Measurements from ENCODE around the gene FLAD1.

The FLAD1 gene

GRCh38 chr1:154945160-154945961 lies 37.8 kb upstream of the FLAD1 start:
- Histone ChIP-seq H3K4me3 (ENCODE audit: low read length, poor library complexity, severe bottlenecking) (no peak overlapping the region), H3F3A (ENCODE audit: low read depth) (no peaks in the 10 kb centered on the region), H4K20me1 (ENCODE audit: insufficient read depth, low read length, poor library complexity, severe bottlenecking) (no peaks in the 10 kb centered on the region), H3K79me2 (ENCODE audit: insufficient read depth, low read length) (peaks cover 13% of the 10 kb centered on the region; the same call in 1 of the 2 replicates), H3K36me3 (ENCODE audit: insufficient read depth, low read length) (peaks cover 38% of the 10 kb centered on the region; the same call in 1 of the 2 replicates), H3K27me3 (ENCODE audit: insufficient read depth, low read length, poor library complexity, severe bottlenecking) (no peaks in the 10 kb centered on the region), H3K9ac (ENCODE audit: low read depth, low read length, poor library complexity, severe bottlenecking) (no peak overlapping the region), H3K9me2 (replicated peaks; ENCODE audit: low read depth, low read length) (no peaks in the 10 kb centered on the region), H3K4me2 (ENCODE audit: low read depth, low read length, poor library complexity, severe bottlenecking) (no peak overlapping the region), H3K9me3 (ENCODE audit: insufficient read depth, low read depth, low read length) (no peaks in the 10 kb centered on the region), H2AFZ (ENCODE audit: low read length) (no peak overlapping the region), H3K4me1 (ENCODE audit: insufficient read depth, low read length, poor library complexity, severe bottlenecking) (peaks cover 60% of the 10 kb centered on the region)
- no peak for TF ChIP-seq EZH2phosphoT487 (IDR thresholded peaks at IDR 0.05; ENCODE audit: borderline replicate concordance)
- no peak for TF ChIP-seq CTCF (conservative IDR thresholded peaks at IDR 0.05; ENCODE audit: low read length)

- TF ChIP-seq EZH2phosphoT487 (IDR thresholded peaks at IDR 0.05; ENCODE audit: borderline replicate concordance), result no peak
- TF ChIP-seq CTCF (conservative IDR thresholded peaks at IDR 0.05; ENCODE audit: low read length), result no peak
- Histone ChIP-seq H3K4me2 (ENCODE audit: low read depth, low read length, poor library complexity, severe bottlenecking) (no peak overlapping the region), H3K79me2 (ENCODE audit: insufficient read depth, low read length) (peaks cover 21% of the 10 kb centered on the region), H3K36me3 (ENCODE audit: insufficient read depth, low read length) (peaks cover 46% of the 10 kb centered on the region; the same call in 1 of the 2 replicates), H3K9me3 (ENCODE audit: insufficient read depth, low read depth, low read length) (no peaks in the 10 kb centered on the region), H3K9me2 (replicated peaks; ENCODE audit: low read depth, low read length) (no peaks in the 10 kb centered on the region), H3K4me1 (ENCODE audit: insufficient read depth, low read length, poor library complexity, severe bottlenecking) (peaks cover 60% of the 10 kb centered on the region), H3K9ac (ENCODE audit: low read depth, low read length, poor library complexity, severe bottlenecking) (no peak overlapping the region), H4K20me1 (ENCODE audit: insufficient read depth, low read length, poor library complexity, severe bottlenecking) (peaks cover 8% of the 10 kb centered on the region), H2AFZ (ENCODE audit: low read length) (no peak overlapping the region), H3K4me3 (ENCODE audit: low read length, poor library complexity, severe bottlenecking) (no peak overlapping the region), H3F3A (ENCODE audit: low read depth) (no peaks in the 10 kb centered on the region), H3K27me3 (ENCODE audit: insufficient read depth, low read length, poor library complexity, severe bottlenecking) (no peaks in the 10 kb centered on the region)
Measured at GRCh38 chr1:154945962-154946850, 36.9 kb upstream of the FLAD1 start.

- peak overlapping the region; percentile 46 for H3K9ac ChIP-seq (ENCODE audit: low read depth, low read length, poor library complexity, severe bottlenecking)
Measured at GRCh38 chr1:154948079-154948478, 35.1 kb upstream of the FLAD1 start.

More at GRCh38 chr1:154948079-154948478, 35.1 kb upstream of the FLAD1 start:
- peaks cover 9% of the 10 kb centered on the region for H4K20me1 ChIP-seq (ENCODE audit: insufficient read depth, low read length, poor library complexity, severe bottlenecking)
- H3F3A ChIP-seq (ENCODE audit: low read depth), result 0 out of 2 replicates have a peak, but pooled peaks cover 4% of the 10 kb centered on the region
- no peaks in the 10 kb centered on the region for H3K9me3 ChIP-seq (ENCODE audit: insufficient read depth, low read depth, low read length)
- H3K4me3 ChIP-seq (ENCODE audit: low read length, poor library complexity, severe bottlenecking), result no peak overlapping the region
- no peaks in the 10 kb centered on the region for H3K27me3 ChIP-seq (ENCODE audit: insufficient read depth, low read length, poor library complexity, severe bottlenecking)
- no peaks in the 10 kb centered on the region for H3K9me2 ChIP-seq (replicated peaks; ENCODE audit: low read depth, low read length)
- H3K36me3 ChIP-seq (ENCODE audit: insufficient read depth, low read length), result peaks cover 47% of the 10 kb centered on the region; the same call in 1 of the 2 replicates
- no peak overlapping the region for H2AFZ ChIP-seq (ENCODE audit: low read length)
- TF ChIP-seq CTCF (conservative IDR thresholded peaks at IDR 0.05; ENCODE audit: low read length) (no peak), EZH2phosphoT487 (IDR thresholded peaks at IDR 0.05; ENCODE audit: borderline replicate concordance) (no peak)
- H3K4me2 ChIP-seq (ENCODE audit: low read depth, low read length, poor library complexity, severe bottlenecking), result peak overlapping the region; percentile 27
- H3K4me1 ChIP-seq (ENCODE audit: insufficient read depth, low read length, poor library complexity, severe bottlenecking), result peaks cover 59% of the 10 kb centered on the region
- H3K79me2 ChIP-seq (ENCODE audit: insufficient read depth, low read length), result peaks cover 39% of the 10 kb centered on the region
